HTR-8/SVneo (cell line): ENCODE measurements around the gene ROPN1L.

Experiments used
- DNase-seq: peaks from one replicate; pipeline ENCODE4 v3.0.0; 2011; ENCODE audit warnings: low spot score, mixed read lengths; ENCODE audit not compliant: insufficient read length
- FAIRE-seq: peaks from 2 replicates; lab custom pipeline; 2011; peaks lifted over from hg19 to GRCh38; lab: Jason Lieb, UNC

The ROPN1L gene

DNA sequence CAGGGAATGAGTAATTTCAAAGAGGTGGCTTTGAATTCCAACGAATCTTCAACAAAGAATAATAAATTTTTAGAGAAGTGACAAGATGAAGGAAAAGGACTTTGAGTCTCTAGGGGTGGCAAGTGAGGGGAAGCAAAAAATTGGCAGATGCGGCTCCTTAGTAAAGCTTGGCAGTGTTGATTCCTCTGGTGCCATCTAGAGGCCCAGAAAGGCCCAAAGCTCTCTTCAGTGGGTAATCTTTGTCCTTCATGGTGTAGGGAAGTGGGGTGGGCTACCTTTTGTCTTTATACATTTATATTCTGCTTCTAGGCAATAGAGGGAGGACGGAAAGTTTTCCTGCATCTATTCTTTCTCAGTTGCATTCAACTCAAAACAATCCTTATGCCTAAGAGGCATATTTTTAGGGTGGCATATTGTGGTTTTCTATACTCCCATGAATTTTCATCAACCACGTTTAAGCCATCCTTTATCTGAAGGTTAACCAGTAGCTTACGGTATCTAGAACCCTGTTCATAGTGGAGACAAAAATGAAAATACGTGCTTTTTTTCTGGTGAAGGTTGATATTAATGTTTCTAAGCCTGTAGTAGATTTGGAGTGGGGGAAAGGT lies 17.5 kb upstream of the ROPN1L start:
- peak; percentile 44 for DNase-seq
- FAIRE-seq = no peak

DNA sequence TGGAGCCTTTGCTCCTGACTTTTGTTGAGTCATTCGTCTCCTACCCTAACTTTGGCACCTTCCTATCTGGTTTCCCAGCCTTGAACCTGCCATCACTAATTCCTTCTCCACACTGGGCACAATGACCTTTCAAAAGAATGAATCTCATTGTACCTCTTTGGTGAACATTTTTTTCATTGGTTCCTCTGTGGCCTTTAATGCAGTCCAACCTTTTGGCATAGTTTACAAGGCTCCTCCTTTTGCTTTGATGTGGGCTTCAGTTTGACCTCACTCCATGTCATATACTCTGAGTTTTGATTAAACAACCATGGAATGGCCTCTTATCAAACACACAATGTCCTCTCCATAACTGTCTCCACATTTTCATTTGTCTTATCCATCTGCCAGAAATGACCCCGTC lies 14.5 kb upstream of the ROPN1L start:
- FAIRE-seq = peak; percentile 49

DNA sequence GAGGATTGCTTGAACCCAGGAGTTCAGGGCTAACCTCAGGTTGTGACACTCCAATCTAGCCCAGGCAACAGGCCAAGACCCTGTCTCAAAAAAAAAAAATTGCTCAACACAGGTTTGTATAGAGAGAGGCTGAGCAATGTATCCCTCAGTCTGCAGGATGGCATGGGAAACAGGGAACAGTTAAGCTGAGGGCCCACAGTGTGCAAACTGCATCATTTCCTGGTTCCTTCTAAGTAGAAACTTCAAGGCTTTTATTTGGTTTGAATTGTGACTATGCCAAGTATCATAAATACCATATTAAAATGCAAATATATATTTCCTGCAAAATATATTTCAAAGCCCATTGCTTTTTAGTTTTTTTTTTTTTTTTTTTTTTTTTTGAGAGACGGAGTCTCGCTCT lies 13.7 kb upstream of the ROPN1L start:
- FAIRE-seq (no peak), DNase-seq (no peak)

More for the DNA sequence above, 14.5 kb upstream of the ROPN1L start:
- no peak for DNase-seq

DNA sequence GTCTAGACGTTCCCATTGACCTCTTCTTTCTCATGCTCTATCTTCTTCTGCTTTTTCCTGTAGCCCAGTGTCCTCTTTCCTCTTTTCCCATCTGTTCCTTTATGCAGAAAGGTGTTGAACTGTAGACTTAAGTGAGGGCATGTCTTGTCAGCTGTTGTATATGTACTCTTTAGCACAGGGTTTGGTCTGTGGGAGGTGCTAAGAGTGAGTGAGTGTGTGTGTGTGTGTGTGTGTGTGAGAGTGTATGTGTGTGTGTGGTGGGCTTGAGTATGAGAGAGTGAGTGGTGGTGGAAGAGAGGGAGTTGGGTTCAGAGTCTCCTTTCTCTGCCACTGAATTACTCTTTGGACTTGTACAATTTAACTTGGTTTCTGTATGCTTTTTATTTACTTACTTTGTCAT lies 10.3 kb upstream of the ROPN1L start:
- FAIRE-seq (no peak), DNase-seq (no peak)

DNA sequence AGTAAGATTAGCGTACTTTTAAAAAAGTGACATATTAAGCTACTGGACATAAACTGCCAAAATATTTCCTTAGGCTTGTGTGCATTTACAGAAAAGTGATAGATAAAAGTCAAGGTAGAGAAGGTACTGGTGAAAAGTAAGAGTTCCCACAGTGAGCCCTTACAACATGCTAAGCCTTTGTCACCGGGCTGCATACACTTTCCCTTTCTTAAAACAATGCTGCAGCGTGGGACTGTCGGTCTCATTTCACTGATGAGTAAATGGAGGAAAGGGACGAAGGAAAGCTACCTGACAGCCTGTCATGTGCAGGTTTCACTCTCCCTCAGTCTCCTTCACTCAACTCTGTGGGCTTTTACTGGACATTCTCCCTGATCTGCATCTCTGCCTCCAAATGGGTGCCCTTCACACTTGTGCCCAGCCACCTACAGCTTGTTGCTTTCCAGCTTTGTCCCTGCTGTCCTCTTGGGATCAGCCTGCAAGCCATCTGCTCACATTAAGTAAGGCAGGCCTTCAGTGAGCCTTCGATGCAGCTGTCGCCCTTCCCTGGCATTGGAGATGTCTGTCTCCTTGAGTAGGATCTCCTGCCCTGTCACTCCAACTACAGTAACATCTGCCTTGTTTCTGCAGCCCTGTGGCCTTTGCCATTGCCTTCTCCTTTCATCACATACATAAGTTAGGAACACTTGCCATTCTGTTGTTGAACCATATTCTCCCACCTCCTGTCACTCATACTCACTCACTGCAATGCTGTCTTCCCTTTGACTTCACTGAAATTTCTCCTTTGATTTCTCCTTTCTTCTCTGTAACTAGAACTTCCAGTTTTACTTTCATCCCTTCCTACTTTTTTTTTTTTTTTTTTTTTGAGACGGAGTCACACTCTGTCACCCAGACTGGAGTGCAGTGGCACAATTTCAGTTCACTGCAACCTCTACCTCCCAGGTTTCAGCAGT lies 9.3 kb upstream of the ROPN1L start:
- FAIRE-seq = peak; percentile 31
- no peak for DNase-seq

DNA sequence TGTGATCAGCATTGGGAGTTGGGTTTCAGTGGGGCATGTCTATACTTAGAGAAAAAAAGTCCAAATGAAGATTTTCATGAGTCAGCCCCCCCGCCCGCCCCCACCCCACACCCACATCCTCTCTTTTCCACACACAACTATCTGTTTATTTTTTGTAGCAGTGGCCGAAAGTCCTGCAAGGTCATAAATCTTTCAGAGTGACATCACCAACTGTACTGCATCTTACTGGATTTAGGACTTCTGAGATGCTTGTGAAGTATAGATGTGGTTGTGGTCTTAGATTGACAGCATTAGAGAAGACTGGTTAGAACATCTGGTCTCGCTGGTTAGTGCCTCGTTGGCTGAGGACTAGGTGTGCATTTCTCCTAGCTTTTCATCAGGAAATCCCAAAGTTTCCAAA lies 7.3 kb upstream of the ROPN1L start:
- FAIRE-seq = peak; percentile 38

DNA sequence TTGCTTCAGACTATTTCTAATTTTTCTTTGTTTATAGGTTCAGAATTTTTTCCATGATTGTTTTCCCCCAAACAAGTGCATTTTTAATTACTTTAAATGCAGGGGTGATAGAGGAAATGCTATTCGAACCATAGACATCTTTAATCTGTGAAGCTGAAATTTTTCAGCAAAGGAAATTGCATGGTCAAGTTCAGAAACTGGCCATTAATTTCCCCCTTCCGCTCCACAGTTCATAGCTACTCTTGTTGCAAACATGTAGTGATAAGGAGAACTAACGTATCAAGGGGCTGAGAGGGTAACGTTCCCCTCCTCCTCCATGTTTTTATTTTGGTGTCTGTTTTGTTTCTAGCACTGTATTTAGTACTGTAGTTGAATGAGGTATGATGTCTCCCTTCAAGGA lies 3.4 kb upstream of the ROPN1L start:
- DNase-seq (no peak), FAIRE-seq (no peak)

More for the DNA sequence above, 7.3 kb upstream of the ROPN1L start:
- peak; percentile 37 for DNase-seq

DNA sequence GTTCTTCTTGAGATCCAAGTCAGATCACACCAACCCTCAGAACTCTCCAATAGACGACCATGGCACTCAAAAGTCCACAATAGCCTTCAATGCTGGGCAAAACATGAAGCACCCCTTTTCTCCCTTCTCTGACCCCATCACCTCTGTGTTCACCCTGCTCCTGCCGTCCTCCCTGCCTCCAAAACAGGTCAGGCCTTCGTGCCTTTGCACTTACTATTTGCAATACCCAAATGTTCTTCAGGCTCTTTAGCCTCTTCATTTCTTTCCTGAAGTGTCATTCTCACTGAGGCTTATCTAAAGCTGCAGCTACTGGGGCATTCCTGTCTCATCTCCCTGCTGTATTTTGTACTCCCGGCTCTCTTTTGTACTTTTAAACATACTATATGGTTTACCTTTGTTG lies 2.0 kb upstream of the ROPN1L start:
- FAIRE-seq (no peak), DNase-seq (no peak)

DNA sequence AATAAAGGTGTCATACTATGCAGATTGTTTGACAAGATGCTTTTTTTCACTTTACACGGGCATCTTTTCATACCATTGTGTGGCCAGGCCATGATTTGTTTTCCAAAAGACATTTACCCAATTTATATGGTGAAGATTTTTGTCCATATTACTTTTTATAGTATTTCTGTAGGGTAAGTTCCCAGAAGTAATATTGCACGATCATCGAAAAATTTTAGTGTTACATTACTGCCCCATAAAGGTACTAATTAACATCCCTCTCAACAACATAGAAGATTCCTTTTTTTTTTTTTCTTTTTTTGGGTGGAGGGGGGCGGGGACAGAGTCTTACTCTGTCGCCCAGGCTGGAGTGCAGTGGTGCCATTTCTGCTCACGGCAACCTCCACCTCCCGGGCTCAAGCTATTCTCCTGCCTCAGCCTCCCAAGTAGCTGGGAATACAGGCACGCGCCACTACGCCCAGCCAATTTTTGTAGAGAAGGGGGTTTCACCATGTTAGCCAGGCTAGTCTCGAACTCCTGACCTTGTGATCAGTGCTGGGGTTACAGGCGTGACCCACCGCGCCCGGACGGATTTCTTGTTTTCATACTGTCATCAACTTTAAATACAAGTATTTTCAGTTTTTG lies 1.2 kb upstream of the ROPN1L start:
- DNase-seq = no peak
- no peak for FAIRE-seq

DNA sequence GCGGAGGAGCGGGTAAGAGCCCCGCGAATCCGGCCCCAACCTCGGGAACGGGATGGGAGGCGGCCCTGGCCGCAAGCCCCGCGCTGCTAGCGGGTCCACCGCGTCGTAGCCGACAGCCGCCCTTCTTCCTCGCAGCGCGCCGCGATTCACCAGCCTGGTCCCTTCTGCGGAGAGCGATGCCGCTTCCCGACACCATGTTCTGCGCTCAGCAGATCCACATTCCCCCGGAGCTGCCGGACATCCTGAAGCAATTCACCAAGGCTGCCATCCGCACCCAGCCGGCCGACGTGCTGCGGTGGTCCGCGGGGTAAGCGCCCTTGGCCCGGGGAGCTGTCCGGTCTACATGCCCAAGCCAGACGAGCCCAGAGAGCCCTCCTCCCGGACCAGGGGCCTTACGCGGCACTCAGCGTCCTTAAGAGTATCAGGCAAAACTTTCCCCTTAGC lies 335 bp downstream of the ROPN1L start:
- FAIRE-seq = no peak
- peak; percentile 73 for DNase-seq

DNA sequence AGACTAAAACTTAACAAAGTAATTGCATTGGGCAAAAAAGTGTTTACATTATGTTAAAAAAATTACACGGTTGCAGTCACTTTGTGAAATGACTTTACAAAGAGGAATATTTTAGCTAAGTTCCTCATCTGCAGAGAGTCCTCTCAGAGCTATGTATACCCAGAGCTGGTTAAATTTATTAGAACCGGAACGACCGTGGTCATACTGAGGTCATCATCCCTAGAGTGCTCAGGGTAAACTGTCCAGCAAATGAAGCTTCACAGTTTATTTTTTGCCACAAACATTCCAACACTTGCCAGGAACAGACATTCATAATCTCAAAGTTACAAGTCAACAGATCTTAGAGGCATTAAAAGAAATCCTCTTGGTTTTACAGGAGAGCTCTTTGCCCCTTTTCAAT lies 897 bp downstream of the ROPN1L start:
- no peak for FAIRE-seq
- DNase-seq = peak; percentile 41

DNA sequence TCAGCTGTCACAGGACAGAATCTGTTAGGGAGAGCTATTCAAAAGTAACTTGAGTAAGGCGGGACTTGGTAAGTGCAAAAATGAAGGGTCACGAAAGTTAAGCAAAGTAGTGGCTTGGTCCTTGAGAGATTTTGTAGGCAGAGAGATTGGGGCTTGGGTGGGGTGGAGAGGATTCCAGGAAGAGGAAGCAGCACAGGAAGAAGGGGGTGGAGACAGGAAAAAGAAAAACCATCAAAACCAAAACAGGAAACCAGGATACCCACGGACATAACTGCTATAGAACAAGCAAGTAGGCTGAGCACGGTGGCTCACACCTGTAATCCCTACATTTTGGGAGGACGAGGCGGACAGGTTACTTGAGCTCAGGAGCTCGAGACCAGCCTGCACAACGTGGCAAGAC lies 3.7 kb downstream of the ROPN1L start:
- DNase-seq = no peak
- FAIRE-seq = no peak

DNA sequence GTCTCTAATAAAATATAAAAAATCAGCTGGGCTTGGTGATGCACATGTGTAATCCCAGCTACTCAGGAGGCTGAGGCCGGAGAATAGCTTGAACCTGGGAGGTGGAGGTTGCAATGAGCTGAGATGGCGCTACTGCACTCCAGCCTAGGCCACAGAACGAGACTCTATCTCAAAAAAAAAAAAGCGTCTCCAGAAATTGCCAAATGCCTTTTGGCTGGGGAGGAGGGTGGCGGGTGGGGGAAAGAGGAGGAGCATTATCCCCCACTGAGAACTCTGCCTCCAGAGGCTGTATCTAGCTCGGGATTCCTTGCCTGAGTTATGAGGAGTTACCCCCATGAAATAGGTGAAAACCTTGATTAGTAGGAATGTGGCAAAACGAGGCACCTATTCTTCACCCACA lies 4.8 kb downstream of the ROPN1L start:
- FAIRE-seq = no peak

DNA sequence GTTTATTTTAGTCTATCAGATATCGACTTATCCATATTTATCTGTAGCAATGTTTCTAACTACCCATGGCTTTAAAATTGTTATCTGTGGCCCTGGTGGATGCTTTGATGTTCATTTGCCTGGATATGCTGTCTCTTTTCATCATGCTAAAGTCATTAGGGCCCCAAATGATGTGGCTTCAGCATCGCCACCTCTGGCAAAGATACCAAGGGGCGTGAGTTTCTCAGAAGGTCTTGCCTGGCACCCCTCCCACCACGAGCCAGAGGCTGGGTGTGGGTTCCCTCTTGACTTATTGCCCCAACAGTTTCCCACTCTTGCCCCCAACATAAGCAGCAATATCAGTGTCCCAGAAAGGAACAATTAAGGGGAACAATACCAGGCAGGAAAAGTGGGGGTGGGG lies 5.4 kb downstream of the ROPN1L start:
- no peak for FAIRE-seq
- no peak for DNase-seq

More for the DNA sequence above, 4.8 kb downstream of the ROPN1L start:
- DNase-seq = no peak

DNA sequence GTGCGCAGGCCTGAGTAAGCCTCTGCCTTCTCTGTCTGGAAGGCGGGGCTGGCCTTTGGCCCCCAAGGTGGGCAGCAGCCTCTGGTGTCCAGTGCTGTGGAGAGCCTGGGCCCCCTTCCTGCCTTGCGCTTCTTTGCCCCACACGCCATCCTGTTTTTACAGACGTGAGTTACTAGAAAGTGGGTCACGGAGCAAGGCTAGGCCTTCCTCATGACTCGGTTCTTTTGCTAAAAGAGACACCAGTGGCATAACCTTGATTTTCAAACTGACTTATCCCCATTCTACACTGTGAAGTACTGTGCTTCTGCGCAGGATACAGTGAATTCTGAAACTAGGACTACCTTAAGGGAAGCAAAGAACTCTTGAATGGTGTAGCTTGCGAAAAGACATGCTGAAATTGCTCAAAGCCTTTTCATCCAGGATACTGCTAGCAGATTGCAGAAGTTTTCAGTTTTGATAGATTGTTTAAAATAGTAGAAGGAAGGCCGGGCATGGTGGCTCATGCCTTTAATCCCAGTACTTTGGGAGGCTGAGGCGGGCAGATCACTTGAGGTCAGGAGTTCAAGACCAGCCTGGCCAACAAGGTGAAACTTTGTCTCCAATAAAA lies 7.2 kb downstream of the ROPN1L start:
- FAIRE-seq (no peak), DNase-seq (no peak)

DNA sequence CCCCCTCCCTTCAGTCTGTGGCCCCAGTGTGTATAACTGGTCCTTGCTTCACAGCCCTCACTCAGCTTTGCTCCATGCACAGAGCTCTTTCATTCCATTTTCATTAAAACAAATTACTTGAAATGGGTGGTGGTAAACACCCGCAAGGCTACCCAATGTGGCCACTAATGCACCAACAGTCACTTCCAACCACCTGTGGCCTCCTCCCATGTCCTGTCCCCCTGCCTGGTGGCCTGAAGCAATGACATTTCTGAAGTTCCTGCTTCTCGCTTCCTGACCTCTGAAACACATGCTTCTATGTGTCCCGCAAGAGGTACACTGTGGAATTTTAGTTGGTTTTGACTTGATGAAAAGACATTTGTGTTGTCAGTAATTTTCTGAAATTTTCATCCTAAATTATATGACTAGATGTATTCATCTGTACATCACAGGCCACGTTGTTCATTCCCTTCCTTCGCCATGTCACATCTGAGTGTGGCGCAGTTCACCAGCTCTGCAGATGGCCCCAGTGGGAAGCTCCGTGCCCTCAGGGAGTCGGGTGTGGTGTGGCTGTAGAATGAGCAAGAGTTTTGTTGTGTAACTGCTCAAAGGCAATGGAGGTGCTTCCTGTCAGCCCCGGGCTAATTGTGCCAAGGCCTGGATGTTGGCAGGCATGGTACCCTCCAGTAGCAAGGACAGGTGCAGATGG lies 9.6 kb downstream of the ROPN1L start:
- FAIRE-seq = peak; percentile 9

DNA sequence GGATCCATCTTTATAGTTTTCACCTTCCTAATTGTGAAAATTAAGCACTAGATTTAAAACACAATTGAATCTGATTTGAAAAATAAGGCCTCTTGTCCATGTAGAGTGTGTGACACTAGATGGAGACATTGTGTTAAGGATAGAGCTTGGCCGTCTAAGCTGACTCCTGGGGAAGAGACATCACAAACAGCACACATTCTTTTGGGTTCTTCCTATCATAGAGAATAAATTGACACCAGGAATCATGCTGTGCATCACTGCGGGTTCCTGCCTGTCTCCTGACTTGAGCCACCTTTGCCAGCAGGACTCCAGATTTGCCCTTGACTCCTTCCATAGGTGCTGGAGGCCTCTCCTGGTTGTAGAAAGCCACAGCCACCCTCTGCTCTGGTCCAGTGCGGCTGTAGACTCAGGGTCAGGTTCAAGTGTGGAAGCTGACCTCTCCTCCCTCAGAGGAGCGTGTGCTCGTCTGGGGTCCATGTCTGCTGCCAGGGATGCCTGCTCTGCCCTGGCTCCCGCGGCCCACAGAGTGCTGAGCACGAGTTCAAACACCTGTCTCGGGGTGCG lies 11.2 kb downstream of the ROPN1L start:
- FAIRE-seq (peak; percentile 93), DNase-seq (peak; percentile 97)

More for the DNA sequence above, 9.6 kb downstream of the ROPN1L start:
- no peak for DNase-seq

DNA sequence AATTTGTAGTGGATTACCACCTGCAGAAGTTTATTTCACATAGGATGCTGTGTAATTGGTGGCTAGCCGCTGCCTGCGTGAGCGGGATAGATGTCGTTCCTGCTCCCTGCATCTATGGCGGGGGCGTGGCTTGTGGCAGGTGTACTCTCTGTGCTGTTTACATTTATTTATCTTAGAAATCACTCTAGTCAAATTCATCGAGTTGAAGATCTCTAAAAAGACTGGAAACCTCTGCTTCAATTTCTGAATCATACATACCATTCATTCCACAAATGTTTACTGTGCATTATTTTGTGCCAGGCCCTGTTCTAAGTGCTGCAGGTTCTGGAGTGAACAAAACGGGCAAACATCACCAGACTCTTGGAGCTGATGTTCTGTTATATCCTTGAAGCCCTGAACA lies 11.9 kb downstream of the ROPN1L start:
- FAIRE-seq (peak; percentile 28), DNase-seq (no peak)

DNA sequence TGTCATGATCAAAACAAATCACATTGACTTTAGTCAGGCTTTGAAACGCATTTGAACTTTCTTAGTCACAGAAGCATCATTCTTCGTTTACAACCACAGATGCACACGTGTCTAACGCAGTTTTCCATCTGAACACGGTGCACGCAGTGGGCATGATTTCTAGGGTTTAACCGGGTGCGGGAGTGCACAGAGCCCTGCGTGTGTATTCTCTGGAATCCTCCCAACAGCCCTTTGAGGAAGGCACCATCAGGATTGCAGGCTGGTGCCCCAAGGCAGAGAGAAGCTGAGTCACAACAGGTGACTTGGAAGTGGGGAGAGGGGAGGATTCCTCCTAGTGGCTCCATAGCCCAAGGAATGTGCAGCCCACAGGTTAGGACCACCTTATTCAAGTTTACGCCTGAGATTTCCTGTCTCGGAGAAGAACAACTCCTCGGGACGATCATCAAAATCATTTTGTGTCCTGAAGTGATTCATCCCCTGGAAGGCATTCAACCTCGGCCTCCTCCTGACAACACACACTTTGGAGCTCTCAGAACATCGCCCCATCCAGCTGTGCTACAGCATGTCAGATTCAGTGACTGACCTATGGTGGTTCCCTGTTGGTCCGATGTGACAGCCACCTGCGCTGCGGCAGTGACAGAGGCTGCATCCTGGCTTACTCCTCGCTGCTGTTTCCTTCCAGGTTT lies 13.1 kb downstream of the ROPN1L start:
- FAIRE-seq = peak; percentile 94
- DNase-seq = peak; percentile 73
